Mucosa of rectum (tissue), 2 donors: ENCODE results near the gene HECTD2.

ENCODE experiments used
- H3K27ac ChIP-seq, 2 donors: one replicate each; pipeline ENCODE4 v1.7.0; 2013; ENCODE audit warnings: inconsistent platforms in 2 of 2, low read depth in 2 of 2, low read length in 2 of 2
- H3K27me3 ChIP-seq, 2 donors: one replicate each; pipeline ENCODE4 v1.7.0; 2013; ENCODE audit warnings: low read length in 2 of 2; ENCODE audit not compliant: control insufficient read depth in 2 of 2, insufficient read depth in 2 of 2
- H3K36me3 ChIP-seq, 2 donors: one replicate each; pipeline ENCODE4 v1.7.0; 2013; ENCODE audit warnings: low read length in 2 of 2; ENCODE audit not compliant: control insufficient read depth in 2 of 2, insufficient read depth in 2 of 2
- H3K4me1 ChIP-seq, 2 donors: one replicate each; pipeline ENCODE4 v1.7.0; 2013; ENCODE audit warnings: low read length in 2 of 2, mild to moderate bottlenecking in 1 of 2; ENCODE audit not compliant: control insufficient read depth in 2 of 2, insufficient read depth in 2 of 2
- H3K4me3 ChIP-seq, 2 donors: one replicate each; pipeline ENCODE4 v1.7.0; 2013; ENCODE audit warnings: low read length in 2 of 2
- H3K9ac ChIP-seq, 2 donors: one replicate each; pipeline ENCODE4 v1.7.0; 2013; ENCODE audit warnings: low read length in 2 of 2, low read depth in 1 of 2, mild to moderate bottlenecking in 1 of 2
- H3K9me3 ChIP-seq, 2 donors: one replicate each; pipeline ENCODE4 v1.7.0; 2013; ENCODE audit warnings: low read length in 2 of 2; ENCODE audit not compliant: control insufficient read depth in 2 of 2
- donor health status: healthy.
- donor health status: Normal muscosa, but diverticular disease.

Gene HECTD2

DNA sequence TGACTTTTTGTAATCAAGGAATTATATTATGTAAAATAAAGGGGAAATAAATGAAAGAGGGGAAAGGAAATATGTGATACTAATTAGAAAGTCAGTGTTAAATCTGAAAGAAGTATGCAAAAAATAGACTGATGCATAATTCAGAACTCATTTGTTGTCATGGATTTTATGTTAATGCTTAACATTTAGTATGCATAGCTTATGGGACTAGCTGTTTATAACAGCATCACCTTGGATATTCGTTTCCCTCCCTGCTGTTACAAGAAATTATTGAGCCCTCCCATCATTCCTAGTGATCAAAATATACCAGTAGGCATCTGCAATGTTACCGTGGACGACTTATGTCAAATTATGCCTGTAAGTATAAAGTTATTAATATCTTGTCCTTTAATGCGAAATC lies 85.9 kb downstream of the HECTD2 start:
- Histone ChIP-seq H3K27me3 (no peaks in the 10 kb centered on the region), H3K36me3 (no peaks in the 10 kb centered on the region), H3K9ac (no peak overlapping the region), H3K9me3 (no peaks in the 10 kb centered on the region), H3K27ac (no peak overlapping the region), H3K4me1 (no peaks in the 10 kb centered on the region), H3K4me3 (no peak overlapping the region)

GRCh38 chr10:91511549-91512330 lies 101.6 kb downstream of the HECTD2 start:
- no peaks in the 10 kb centered on the region for H3K36me3 ChIP-seq
- no peak overlapping the region for H3K9ac ChIP-seq
- no peaks in the 10 kb centered on the region for H3K4me1 ChIP-seq
- H3K4me3 ChIP-seq: no peak overlapping the region
- H3K27me3 ChIP-seq: no peaks in the 10 kb centered on the region
- no peaks in the 10 kb centered on the region for H3K9me3 ChIP-seq
- no peak overlapping the region for H3K27ac ChIP-seq

GRCh38 chr10:91512458-91512857 lies 102.3 kb downstream of the HECTD2 start:
- Histone ChIP-seq H3K9ac (no peak overlapping the region), H3K27ac (no peak overlapping the region), H3K4me1 (no peaks in the 10 kb centered on the region), H3K9me3 (no peaks in the 10 kb centered on the region), H3K36me3 (no peaks in the 10 kb centered on the region), H3K4me3 (no peak overlapping the region), H3K27me3 (no peaks in the 10 kb centered on the region)

- Histone ChIP-seq H3K27ac (no peak overlapping the region), H3K4me1 (no peaks in the 10 kb centered on the region), H3K9me3 (no peaks in the 10 kb centered on the region), H3K9ac (no peak overlapping the region), H3K27me3 (no peaks in the 10 kb centered on the region), H3K36me3 (no peaks in the 10 kb centered on the region), H3K4me3 (no peak overlapping the region)
Measured at GRCh38 chr10:91513598-91514424, 103.7 kb downstream of the HECTD2 start.

DNA sequence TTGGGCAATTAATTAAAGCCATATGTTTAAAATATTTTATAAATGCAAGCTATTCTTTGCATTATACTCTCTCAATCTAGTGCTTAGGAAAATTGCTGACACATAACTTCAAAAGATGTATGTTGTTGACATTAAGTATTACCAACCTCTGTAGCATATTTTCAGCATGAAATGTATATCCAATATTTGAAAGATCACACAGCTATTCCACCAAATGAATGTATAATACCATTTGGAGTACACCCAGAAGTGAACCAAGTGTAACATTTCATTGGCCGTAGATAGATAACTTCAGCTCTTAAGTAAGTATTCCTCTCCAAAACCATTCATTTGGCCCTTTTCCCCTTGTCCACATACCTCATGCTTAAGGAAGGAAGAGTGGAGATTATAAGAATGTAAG lies 104.6 kb downstream of the HECTD2 start:
- Histone ChIP-seq H3K27ac (no peak overlapping the region), H3K9me3 (no peaks in the 10 kb centered on the region), H3K4me3 (no peak overlapping the region), H3K9ac (no peak overlapping the region), H3K36me3 (no peaks in the 10 kb centered on the region), H3K27me3 (no peaks in the 10 kb centered on the region), H3K4me1 (no peaks in the 10 kb centered on the region)

- H3K9ac ChIP-seq: no peak overlapping the region
- no peaks in the 10 kb centered on the region for H3K36me3 ChIP-seq
- no peaks in the 10 kb centered on the region for H3K27me3 ChIP-seq
- no peaks in the 10 kb centered on the region for H3K4me1 ChIP-seq
- H3K4me3 ChIP-seq: no peak overlapping the region
- no peak overlapping the region for H3K27ac ChIP-seq
- H3K9me3 ChIP-seq: no peaks in the 10 kb centered on the region
Measured at GRCh38 chr10:91517394-91517793, 107.2 kb downstream of the HECTD2 start.

GRCh38 chr10:91519899-91520514 lies 109.9 kb downstream of the HECTD2 start:
- H3K9me3 ChIP-seq: no peaks in the 10 kb centered on the region
- H3K27ac ChIP-seq: no peak overlapping the region
- no peak overlapping the region for H3K4me3 ChIP-seq
- no peaks in the 10 kb centered on the region for H3K27me3 ChIP-seq
- no peaks in the 10 kb centered on the region for H3K4me1 ChIP-seq
- no peaks in the 10 kb centered on the region for H3K36me3 ChIP-seq
- H3K9ac ChIP-seq: no peak overlapping the region

GRCh38 chr10:91520661-91521060 lies 110.5 kb downstream of the HECTD2 start:
- Histone ChIP-seq H3K9ac (no peak overlapping the region), H3K27me3 (no peaks in the 10 kb centered on the region), H3K27ac (no peak overlapping the region), H3K36me3 (no peaks in the 10 kb centered on the region), H3K4me1 (no peaks in the 10 kb centered on the region), H3K9me3 (no peaks in the 10 kb centered on the region), H3K4me3 (no peak overlapping the region)

- no peak overlapping the region for H3K9ac ChIP-seq
- H3K27me3 ChIP-seq: no peaks in the 10 kb centered on the region
- no peak overlapping the region for H3K27ac ChIP-seq
- H3K36me3 ChIP-seq: no peaks in the 10 kb centered on the region
- no peak overlapping the region for H3K4me3 ChIP-seq
- H3K9me3 ChIP-seq: no peaks in the 10 kb centered on the region
- H3K4me1 ChIP-seq: no peaks in the 10 kb centered on the region
Measured at GRCh38 chr10:91521439-91521838, 111.3 kb downstream of the HECTD2 start.
